Kidney tubule cell (primary cell): ENCODE data around the gene OR51F1.
A peak's percentile ranks its signal among the peaks of the same experiment; 100 is the strongest.
"Not testable (repeated sequence)": the region's sequence is repeated elsewhere in the genome, so short reads cannot be mapped to it uniquely, and the experiment has no call there.

Source experiments
- DNase-seq: peaks from one replicate; pipeline ENCODE4 v3.0.0-alpha.2; 2018; ENCODE audit warnings: low spot score

Gene OR51F1

DNA sequence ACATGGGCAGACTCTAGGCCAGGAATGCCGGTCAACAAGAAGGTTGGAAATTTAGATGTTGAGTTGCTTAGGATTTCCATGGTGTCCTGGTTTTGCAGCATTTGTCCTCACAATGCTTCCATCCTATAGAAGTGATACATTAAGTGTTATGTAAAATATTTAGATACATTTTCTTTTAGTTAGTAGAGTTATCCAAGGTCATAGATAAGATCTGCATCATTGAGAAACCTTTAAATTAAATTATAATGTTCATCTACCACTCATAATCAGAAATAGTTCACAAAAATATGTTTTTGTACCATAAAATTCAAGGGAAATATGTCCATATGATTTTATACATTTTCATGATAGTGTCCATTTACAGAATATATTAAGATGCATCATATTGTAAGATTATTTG lies at the start of gene OR51F1:
TSS of gene OR51F1 (minus strand) at position 101 of the 400 bp plus-strand sequence. CDS start at position 101, 0 bp downstream.
- DNase-seq, result no peak

DNA sequence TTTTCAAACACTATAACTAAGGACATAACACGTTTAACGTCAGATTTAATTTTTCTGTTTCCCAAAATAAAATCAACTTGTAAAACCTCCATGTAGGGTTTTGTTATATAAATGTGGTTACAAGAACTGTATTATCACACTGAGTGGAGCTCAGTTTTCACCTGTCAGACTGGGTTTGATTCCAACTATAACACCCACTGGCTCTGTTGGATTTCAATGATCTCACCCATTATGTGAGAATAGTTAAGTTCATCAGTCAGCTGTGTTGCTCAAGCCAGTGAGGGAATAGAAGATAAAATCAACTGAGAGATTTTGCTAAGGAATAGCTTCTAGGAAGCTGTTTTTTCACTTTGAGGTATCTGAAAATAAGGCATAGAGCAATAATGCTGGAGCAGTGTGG lies 39.5 kb upstream of the OR51F1 start:
- no peak for DNase-seq

GRCh38 chr11:4808476-4808875 lies 38.7 kb upstream of the OR51F1 start:
- peak; percentile 56 for DNase-seq

GRCh38 chr11:4804280-4804679 lies 34.5 kb upstream of the OR51F1 start, which contains the start of gene OR52R1:
TSS of gene OR52R1 (minus strand) at chr11:4804380. CDS start at chr11:4804380, 0 bp downstream.
- DNase-seq, result no peak

DNA sequence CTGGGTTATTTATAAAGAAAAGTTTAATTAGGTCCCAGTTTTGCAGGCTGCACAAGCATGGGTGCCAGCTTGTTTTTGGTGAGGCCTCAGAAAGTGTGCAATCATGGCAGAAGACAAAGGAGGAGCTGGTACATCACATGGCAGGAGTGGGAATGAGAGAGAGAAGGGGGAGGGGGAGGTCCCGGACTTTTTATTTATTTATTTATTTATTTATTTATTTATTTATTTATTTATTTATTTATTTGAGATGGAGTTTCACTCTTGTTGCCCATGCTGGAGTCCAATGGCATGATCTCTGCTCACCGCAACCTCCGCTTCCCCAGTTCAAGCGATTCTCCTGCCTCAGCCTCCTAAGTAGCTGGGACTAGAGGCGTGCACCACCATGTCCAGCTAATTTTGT lies 31.6 kb upstream of the OR51F1 start:
- DNase-seq, result not testable (repeated sequence)

DNA sequence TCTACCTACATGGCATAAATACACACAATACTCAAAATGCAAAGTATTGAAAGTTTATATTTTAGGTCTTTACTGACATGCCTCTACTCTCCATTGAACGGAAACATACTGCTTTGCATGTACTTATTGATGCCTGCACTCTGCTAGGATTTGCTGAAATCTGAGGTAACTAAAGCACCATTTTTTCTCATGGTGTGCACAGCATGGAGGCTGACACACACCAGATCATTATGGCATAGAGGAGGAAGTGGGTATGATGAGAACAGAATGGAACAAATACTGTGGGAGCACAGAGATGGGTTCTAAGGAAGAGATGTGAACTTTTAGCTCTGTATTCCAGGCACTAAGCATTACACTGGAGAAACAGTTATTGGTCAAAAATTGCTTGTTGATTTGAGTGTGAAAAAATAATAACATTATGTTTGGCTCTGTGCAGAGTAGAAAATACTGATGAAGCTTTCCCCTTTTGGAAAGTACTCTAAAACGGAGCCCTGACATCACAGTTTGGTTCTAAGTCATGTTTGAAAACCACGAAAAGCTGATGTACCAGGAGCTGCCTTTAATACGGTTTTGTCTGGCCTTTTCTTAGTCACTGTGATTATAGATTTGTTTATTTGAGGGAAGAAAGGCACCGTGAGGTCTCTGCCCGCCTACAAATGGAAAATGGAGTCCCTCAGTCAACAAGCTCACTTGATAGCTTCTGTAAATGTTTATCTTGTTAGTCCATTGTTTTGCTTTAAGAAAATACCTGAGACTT lies 28.9 kb upstream of the OR51F1 start:
- no peak for DNase-seq

- no peak for DNase-seq
Measured at GRCh38 chr11:4797206-4797605, 27.5 kb upstream of the OR51F1 start.

- no peak for DNase-seq
Measured at GRCh38 chr11:4782454-4782853, 12.7 kb upstream of the OR51F1 start.

DNA sequence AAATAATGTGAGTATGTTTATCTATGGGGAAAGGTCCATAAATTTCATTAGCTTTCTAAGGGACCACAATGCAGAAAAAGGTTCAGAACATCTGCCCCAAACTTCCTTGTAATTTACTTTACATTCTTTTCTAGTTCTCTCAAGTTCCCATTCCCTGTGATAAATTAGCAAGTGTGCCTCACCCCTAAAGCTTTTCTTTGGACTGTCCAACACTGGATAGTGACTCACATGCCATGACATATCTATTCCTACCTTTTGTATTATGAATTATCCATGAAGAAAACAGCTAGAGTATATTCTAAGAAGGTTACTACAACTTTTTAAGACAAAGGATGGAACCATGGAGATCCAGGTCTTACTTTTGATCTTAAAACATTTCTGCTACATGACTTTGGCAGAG lies 1.6 kb downstream of the OR51F1 start:
- no peak for DNase-seq

DNA sequence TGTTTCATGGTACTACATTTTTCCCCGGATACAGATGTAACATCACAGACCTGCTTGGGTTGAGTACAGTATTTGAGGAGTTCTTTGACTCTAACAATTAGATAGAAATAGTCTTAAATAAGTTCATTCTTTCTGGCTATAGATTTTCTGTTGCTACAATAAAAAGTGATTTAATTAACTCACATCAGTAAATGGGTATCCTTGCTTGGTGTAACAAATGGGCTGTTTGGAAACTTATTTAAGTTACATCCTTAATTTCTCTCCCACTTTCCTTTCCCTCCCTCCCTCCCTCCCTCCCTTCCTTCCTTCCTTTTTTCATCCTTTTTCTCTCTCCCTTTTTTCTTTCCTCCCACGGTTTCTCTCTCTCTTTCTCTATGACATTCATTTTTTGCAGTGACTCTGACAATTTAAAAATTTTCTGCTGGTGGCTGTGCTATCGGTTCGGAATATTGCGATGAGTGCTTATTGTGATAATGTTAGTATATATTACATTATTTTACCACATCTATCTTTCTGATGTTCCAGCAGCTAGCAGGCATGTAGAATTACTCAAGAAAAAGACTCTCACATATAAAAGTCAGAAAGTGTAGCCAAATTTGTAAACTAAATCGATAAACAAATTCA lies 3.2 kb downstream of the OR51F1 start:
- DNase-seq, result no peak

DNA sequence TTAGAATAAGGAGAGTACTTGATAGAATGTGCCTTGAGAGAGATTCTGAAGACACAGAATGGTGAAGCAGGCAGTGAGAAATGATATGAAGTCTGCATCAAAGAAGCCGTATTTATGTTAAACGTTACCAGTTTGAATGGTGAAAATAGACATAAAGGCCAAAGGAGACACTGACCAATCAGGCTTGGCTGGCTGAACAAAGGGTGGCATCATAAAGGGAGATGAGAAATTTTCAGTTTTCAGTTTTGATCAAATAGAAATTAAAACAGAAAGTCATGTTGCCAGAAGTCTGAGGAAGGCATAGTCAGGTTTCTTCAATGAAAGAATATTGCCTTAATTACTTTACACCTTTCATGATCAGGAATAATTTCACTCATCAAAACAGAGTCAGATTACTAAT lies 6.6 kb downstream of the OR51F1 start:
- DNase-seq, result no peak

- no peak for DNase-seq
Measured at GRCh38 chr11:4751201-4751600, 18.5 kb downstream of the OR51F1 start.

- DNase-seq, result no peak
Measured at GRCh38 chr11:4748438-4748837, 21.3 kb downstream of the OR51F1 start.

GRCh38 chr11:4740735-4741134 lies 29.0 kb downstream of the OR51F1 start:
- no peak for DNase-seq

DNA sequence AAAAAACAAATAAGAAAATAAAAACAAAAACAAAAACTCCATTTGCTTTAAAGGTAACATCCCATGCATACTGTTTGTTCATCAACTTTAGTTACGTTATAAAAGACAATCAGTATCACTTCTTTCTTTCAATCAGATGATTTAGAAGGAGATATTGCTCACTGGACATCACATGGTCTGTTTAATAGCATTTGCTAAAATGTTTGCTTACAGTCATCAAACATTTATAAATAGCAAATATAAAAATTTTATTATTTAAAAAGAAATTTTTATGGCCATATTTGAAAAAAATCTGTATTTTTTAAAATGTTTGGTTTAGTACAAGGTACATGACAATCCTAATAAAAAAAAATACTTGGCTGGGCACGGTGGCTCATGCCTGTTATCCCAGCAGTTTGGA lies 42.6 kb downstream of the OR51F1 start:
- DNase-seq, result no peak

DNA sequence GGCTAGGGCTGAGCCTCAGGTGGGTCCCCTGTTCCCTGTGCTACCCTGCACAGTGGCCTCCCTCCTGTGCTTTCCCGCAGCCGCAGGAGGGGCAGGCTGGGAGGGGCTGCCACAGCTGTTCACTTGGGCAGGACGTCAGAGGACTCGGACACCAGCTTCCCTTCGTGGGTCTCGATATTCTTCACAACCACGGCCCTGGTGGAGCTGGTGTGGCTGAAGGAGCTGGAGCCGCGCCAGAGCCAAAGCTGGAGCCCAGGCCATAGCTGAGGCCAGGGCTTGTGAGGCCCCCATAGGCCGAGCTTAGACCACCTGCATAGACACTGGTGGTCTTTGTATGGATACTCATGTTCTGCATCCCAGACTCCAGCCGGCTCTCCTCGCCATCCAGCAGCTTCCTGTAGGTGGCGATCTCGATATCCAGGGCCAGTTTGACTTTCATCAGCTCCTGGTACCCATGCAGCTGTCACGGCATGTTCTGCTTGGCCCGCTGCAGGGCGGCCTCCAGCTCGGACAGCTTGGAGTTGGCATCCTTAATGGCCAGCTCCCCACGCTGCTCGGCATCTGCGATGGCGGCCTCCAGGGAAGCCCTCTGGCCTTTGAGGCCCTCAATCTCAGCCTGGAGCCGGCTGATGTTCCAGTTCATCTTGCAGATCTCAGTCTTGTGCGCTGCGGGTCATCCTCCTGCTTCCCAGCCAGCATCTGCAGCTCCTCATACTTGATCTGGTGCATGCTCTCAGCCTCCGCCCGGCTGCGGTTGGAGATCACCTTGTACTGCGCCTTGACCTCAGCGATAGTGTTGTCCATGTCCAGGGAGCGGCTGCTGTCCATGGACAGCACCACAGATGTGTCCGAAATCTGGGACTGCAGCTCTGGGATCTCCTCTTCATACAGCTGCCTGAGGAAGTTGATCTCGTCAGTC lies 46.9 kb downstream of the OR51F1 start:
- DNase-seq, result not testable (repeated sequence)
